H9 (cell line): ENCODE results near the gene LRRC17. TPM values are rescaled to one million over a fixed set of nuclear protein-coding genes. Genes with fewer than 3 reads are reported as not detected.

ENCODE experiments used
- DNase-seq: peaks from one replicate; pipeline ENCODE4 v3.0.0-alpha.2; 2017
- H2AFZ ChIP-seq: one replicate; pipeline ENCODE4 v1.6.1; 2013; ENCODE audit warnings: mild to moderate bottlenecking, low read length, control low read depth, moderate library complexity
- H2AK5ac ChIP-seq: 2 replicates; pipeline ENCODE4 v1.6.1; 2013; ENCODE audit warnings: low read length, control low read depth, mixed read lengths; ENCODE audit not compliant: insufficient read length
- H2BK120ac ChIP-seq: one replicate; pipeline ENCODE4 v1.6.1; 2013; ENCODE audit warnings: low read depth, mild to moderate bottlenecking, low read length, control low read depth, inconsistent platforms; ENCODE audit not compliant: poor library complexity, severe bottlenecking
- H2BK12ac ChIP-seq: 2 replicates; pipeline ENCODE4 v1.6.1; 2013; ENCODE audit warnings: low read length, control low read depth, mixed read lengths, low read depth; ENCODE audit not compliant: insufficient read length
- H2BK15ac ChIP-seq: 2 replicates; pipeline ENCODE4 v1.6.1; 2013; ENCODE audit warnings: low read depth, low read length, control low read depth
- H2BK20ac ChIP-seq: one replicate; pipeline ENCODE4 v1.6.1; 2013; ENCODE audit warnings: low read depth, mild to moderate bottlenecking, low read length, control low read depth, inconsistent platforms; ENCODE audit not compliant: poor library complexity, severe bottlenecking
- H2BK5ac ChIP-seq: 2 replicates; pipeline ENCODE4 v1.6.1; 2013; ENCODE audit warnings: low read length, control low read depth, mixed read lengths; ENCODE audit not compliant: insufficient read length
- H3K14ac ChIP-seq: 2 replicates; pipeline ENCODE4 v1.6.1; 2013; ENCODE audit warnings: low read length, control low read depth; ENCODE audit not compliant: insufficient read depth
- H3K18ac ChIP-seq: 2 replicates; pipeline ENCODE4 v1.6.1; 2013; ENCODE audit warnings: low read depth, mild to moderate bottlenecking, mixed read lengths, low read length, control low read depth; ENCODE audit not compliant: insufficient read length
- H3K23ac ChIP-seq: 2 replicates; pipeline ENCODE4 v1.6.1; 2013; ENCODE audit warnings: low read length, control low read depth, mixed read lengths, low read depth; ENCODE audit not compliant: insufficient read length
- H3K23me2 ChIP-seq: 2 replicates; pipeline ENCODE4 v1.6.1; 2013; ENCODE audit warnings: low read depth, mild to moderate bottlenecking, mixed read lengths, low read length, control low read depth; ENCODE audit not compliant: insufficient read length, poor library complexity, severe bottlenecking
- H3K27ac ChIP-seq: 2 replicates; pipeline ENCODE4 v1.5.1; 2013; ENCODE audit warnings: low read length, control low read depth, mixed read lengths, low read depth; ENCODE audit not compliant: insufficient read length
- H3K27me3 ChIP-seq: 2 replicates; pipeline ENCODE4 v1.6.1; 2013; ENCODE audit warnings: low read length, control low read depth, inconsistent platforms; ENCODE audit not compliant: insufficient read depth
- H3K4ac ChIP-seq: 2 replicates; pipeline ENCODE4 v1.6.1; 2013; ENCODE audit warnings: low read depth, mild to moderate bottlenecking, control low read depth, inconsistent platforms, low read length, moderate library complexity
- H3K4me1 ChIP-seq: 2 replicates; pipeline ENCODE4 v1.6.1; 2013; ENCODE audit warnings: low read length, control low read depth, inconsistent platforms; ENCODE audit not compliant: insufficient read depth
- H3K4me2 ChIP-seq: 2 replicates; pipeline ENCODE4 v1.6.1; 2013; ENCODE audit warnings: low read length, control low read depth, mixed read lengths; ENCODE audit not compliant: insufficient read length, insufficient read depth
- H3K56ac ChIP-seq: 2 replicates; pipeline ENCODE4 v1.6.1; 2013; ENCODE audit warnings: low read depth, mild to moderate bottlenecking, mixed read lengths, low read length, control low read depth; ENCODE audit not compliant: insufficient read length
- H3K79me1 ChIP-seq: 2 replicates; pipeline ENCODE4 v1.6.1; 2013; ENCODE audit warnings: low read depth, mild to moderate bottlenecking, moderate library complexity, low read length, control low read depth, inconsistent platforms; ENCODE audit not compliant: insufficient read depth, poor library complexity, severe bottlenecking
- H3K79me2 ChIP-seq: 2 replicates; pipeline ENCODE4 v1.6.1; 2013; ENCODE audit warnings: low read length, control low read depth, inconsistent platforms; ENCODE audit not compliant: insufficient read depth
- H3K9ac ChIP-seq: 2 replicates; pipeline ENCODE4 v1.6.1; 2013; ENCODE audit warnings: low read length, control low read depth, mixed read lengths; ENCODE audit not compliant: insufficient read length; ENCODE audit errors: extremely low read depth
- H3K9me3 ChIP-seq: one replicate; pipeline ENCODE4 v1.6.1; 2013; ENCODE audit warnings: low read depth, low read length, inconsistent platforms; ENCODE audit not compliant: control insufficient read depth
- H3T11ph ChIP-seq: one replicate; pipeline ENCODE4 v1.6.1; 2013; ENCODE audit warnings: mild to moderate bottlenecking, low read length, control low read depth, inconsistent platforms
- H4K20me1 ChIP-seq: one replicate; pipeline ENCODE4 v1.6.1; 2013; ENCODE audit not compliant: control insufficient read depth, insufficient read length, insufficient read depth
- H4K5ac ChIP-seq: 2 replicates; pipeline ENCODE4 v1.6.1; 2013; ENCODE audit warnings: low read depth, mild to moderate bottlenecking, mixed read lengths, low read length, control low read depth; ENCODE audit not compliant: insufficient read length
- H4K8ac ChIP-seq: replicated peaks from 2 replicates; pipeline ENCODE4 v1.6.1; 2013; ENCODE audit warnings: low read length, control low read depth, mixed read lengths, low read depth; ENCODE audit not compliant: insufficient read length
- H4K91ac ChIP-seq: 2 replicates; pipeline ENCODE4 v1.6.1; 2013; ENCODE audit warnings: low read depth, mild to moderate bottlenecking, moderate library complexity, mixed read lengths, low read length, control low read depth; ENCODE audit not compliant: insufficient read length
- H3K27ac Mint-ChIP-seq, 3 experiments: 2 replicates in 2 of 3; 3 replicates in 1 of 3; pipeline ENCODE4 v1.8.0; 2020 to 2021; ENCODE audit warnings: mixed read lengths in 3 of 3, mild to moderate bottlenecking in 1 of 3, moderate library complexity in 1 of 3
- H3K27me3 Mint-ChIP-seq: 2 replicates; pipeline ENCODE4 v1.8.0; 2021; ENCODE audit warnings: low read depth, mild to moderate bottlenecking, moderate library complexity, mixed read lengths
- H3K36me3 Mint-ChIP-seq, 3 experiments: 2 replicates in 2 of 3; 3 replicates in 1 of 3; pipeline ENCODE4 v1.8.0; 2020 to 2021; ENCODE audit warnings: low read depth in 3 of 3, mixed read lengths in 3 of 3; ENCODE audit not compliant: insufficient read depth in 1 of 3
- H3K4me1 Mint-ChIP-seq, 2 experiments: 2 replicates each; pipeline ENCODE4 v1.8.0; 2020; ENCODE audit warnings: mixed read lengths in 2 of 2
- H3K4me3 Mint-ChIP-seq, 2 experiments: 2 replicates in 1 of 2; 3 replicates in 1 of 2; pipeline ENCODE4 v1.8.0; 2020 to 2021; ENCODE audit warnings: mild to moderate bottlenecking in 2 of 2, mixed read lengths in 2 of 2, moderate library complexity in 1 of 2
- H3K9me3 Mint-ChIP-seq, 2 experiments: 2 replicates in 1 of 2; 3 replicates in 1 of 2; pipeline ENCODE4 v1.8.0; 2020; ENCODE audit warnings: mild to moderate bottlenecking in 2 of 2, mixed read lengths in 2 of 2, moderate library complexity in 1 of 2
- total RNA-seq: library from RNA; stranded (reverse); gene quantifications from 2 replicates; pipeline ENCODE4 v1.2.1, GENCODE V29; 2021
- TF ChIP-seq, protein P1 (sequence below): fragments of 200-600 bp; sonication (generic); conservative IDR thresholded peaks from 3 replicates; pipeline ENCODE4 v1.8.0; 2021; ENCODE audit warnings: antibody characterized with exemption, mild to moderate bottlenecking

The LRRC17 gene
- total RNA-seq, 1 experiment from 2014 or later: 2.0 TPM

DNA sequence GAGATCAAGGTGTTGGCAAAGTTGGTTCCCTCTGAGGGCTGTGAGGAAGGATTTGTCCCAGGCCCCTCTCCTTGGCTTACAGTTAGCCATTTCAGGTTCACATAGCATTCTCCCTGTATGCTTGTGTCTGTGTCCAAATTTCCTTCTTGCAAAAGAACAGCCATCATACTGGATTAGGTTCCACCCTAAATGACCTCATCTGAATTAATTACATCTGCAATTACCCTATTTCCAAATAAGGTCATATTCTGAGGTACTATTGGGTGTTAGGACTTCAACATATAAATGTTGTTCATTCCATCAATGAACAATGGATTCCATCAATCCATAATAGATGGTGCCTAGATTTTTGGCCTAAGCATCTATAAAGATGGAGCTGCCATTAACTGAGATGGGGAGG is 16.2 kb upstream of the LRRC17 start:
- Histone ChIP-seq H4K5ac (no peak overlapping the region), H2BK5ac (no peak overlapping the region), H3K9ac (no peak overlapping the region), H3K23me2 (no peaks in the 10 kb centered on the region), H2BK15ac (no peak overlapping the region), H3K79me1 (no peaks in the 10 kb centered on the region), H3K27ac (no peak overlapping the region), H3K4me1 (no peaks in the 10 kb centered on the region; the same call in 1 of the 2 replicates), H2BK12ac (no peak overlapping the region), H3K56ac (no peak overlapping the region), H3K14ac (no peak overlapping the region), H3K23ac (no peak overlapping the region), H4K8ac (no peak overlapping the region), H2AK5ac (no peak overlapping the region), H3K9me3 (no peaks in the 10 kb centered on the region), H4K91ac (no peak overlapping the region), H3T11ph (no peak overlapping the region), H3K79me2 (no peaks in the 10 kb centered on the region), H3K4me2 (no peak overlapping the region), H3K18ac (no peak overlapping the region), H3K27me3 (no peaks in the 10 kb centered on the region), H4K20me1 (no peaks in the 10 kb centered on the region), H2BK120ac (no peak overlapping the region), H2BK20ac (no peak overlapping the region), H3K4ac (no peak overlapping the region), H2AFZ (no peak overlapping the region)
- peaks cover 4 to 7% of the 10 kb centered on the region in 2 experiments; a peak in 2 of 4 replicates for H3K4me1 Mint-ChIP-seq
- no peak overlapping the region for H3K4me3 Mint-ChIP-seq
- 0 out of 7 replicates have a peak overlapping the region, but pooled peaks of 1 of the 3 experiments have one; percentile 35 for H3K27ac Mint-ChIP-seq
- H3K36me3 Mint-ChIP-seq: no peaks in the 10 kb centered on the region; a peak in 1 of 7 replicates
- H3K27me3 Mint-ChIP-seq: no peaks in the 10 kb centered on the region
- TF ChIP-seq, protein P1, sequence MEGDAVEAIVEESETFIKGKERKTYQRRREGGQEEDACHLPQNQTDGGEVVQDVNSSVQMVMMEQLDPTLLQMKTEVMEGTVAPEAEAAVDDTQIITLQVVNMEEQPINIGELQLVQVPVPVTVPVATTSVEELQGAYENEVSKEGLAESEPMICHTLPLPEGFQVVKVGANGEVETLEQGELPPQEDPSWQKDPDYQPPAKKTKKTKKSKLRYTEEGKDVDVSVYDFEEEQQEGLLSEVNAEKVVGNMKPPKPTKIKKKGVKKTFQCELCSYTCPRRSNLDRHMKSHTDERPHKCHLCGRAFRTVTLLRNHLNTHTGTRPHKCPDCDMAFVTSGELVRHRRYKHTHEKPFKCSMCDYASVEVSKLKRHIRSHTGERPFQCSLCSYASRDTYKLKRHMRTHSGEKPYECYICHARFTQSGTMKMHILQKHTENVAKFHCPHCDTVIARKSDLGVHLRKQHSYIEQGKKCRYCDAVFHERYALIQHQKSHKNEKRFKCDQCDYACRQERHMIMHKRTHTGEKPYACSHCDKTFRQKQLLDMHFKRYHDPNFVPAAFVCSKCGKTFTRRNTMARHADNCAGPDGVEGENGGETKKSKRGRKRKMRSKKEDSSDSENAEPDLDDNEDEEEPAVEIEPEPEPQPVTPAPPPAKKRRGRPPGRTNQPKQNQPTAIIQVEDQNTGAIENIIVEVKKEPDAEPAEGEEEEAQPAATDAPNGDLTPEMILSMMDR: no peak
- DNase-seq: no peak
- no peaks in the 10 kb centered on the region for H3K9me3 Mint-ChIP-seq
